Kidney epithelial cell (primary cell): Measurements from ENCODE around the gene PIN4. TPM values are rescaled to one million over a fixed set of nuclear protein-coding genes. Genes with fewer than 3 reads are reported as not detected.
"Not testable (repeated sequence)": the region's sequence is repeated elsewhere in the genome, so short reads cannot be mapped to it uniquely, and the experiment has no call there.

ENCODE experiments used
- DNase-seq: peaks from one replicate; pipeline ENCODE4 v3.0.0-alpha.2; 2010; ENCODE audit warnings: low read depth
- H3K27me3 ChIP-seq: 2 replicates; pipeline ENCODE4 v1.6.0; 2011; ENCODE audit warnings: low read length; ENCODE audit not compliant: control insufficient read depth, insufficient read depth
- H3K36me3 ChIP-seq: 2 replicates; pipeline ENCODE4 v1.5.1; 2011; ENCODE audit warnings: low read length; ENCODE audit not compliant: control insufficient read depth, insufficient read depth
- H3K4me3 ChIP-seq: 2 replicates; pipeline ENCODE4 v1.5.1; 2011; ENCODE audit warnings: low read depth, mild to moderate bottlenecking, control low read depth, low read length
- total RNA-seq: library from RNA; depleted of rRNA; stranded (reverse); fragments of >200 nt; gene quantifications from 2 replicates; pipeline ENCODE4 v1.2.3, GENCODE V29; 2015
- TF ChIP-seq, protein P1 (sequence below): IDR thresholded peaks from 2 replicates; pipeline ENCODE4 v1.5.1; 2011; ENCODE audit warnings: mild to moderate bottlenecking, moderate library complexity, low read length, control low read depth, inconsistent platforms; ENCODE audit not compliant: insufficient read depth, poor library complexity, severe bottlenecking

Gene PIN4
- total RNA-seq, 1 donor from 2014 or later, result 9.0 TPM

DNA sequence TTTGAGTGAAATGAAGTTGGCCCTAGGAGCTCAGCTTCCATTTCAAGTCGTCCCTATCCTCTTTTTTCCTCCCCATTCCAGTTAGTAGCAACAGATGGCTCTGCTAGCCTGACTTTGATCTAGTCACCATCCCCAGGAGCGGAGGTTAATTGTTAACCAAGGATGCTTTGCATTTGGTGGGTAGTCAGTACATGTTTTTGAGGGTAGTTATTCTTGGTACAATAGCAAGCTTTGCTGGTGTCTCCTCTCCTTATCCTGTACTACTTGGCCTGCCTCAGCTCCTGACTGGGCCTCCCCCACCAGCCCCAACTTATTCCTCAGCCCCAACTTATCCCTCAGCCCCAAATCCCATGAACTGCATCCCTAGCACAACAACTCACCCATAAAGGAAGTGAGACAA lies 35.0 kb upstream of the PIN4 start:
- H3K36me3 ChIP-seq, result no peaks in the 10 kb centered on the region
- no peaks in the 10 kb centered on the region for H3K27me3 ChIP-seq
- no peak overlapping the region for H3K4me3 ChIP-seq
- no peak for DNase-seq
- TF ChIP-seq, protein P1, sequence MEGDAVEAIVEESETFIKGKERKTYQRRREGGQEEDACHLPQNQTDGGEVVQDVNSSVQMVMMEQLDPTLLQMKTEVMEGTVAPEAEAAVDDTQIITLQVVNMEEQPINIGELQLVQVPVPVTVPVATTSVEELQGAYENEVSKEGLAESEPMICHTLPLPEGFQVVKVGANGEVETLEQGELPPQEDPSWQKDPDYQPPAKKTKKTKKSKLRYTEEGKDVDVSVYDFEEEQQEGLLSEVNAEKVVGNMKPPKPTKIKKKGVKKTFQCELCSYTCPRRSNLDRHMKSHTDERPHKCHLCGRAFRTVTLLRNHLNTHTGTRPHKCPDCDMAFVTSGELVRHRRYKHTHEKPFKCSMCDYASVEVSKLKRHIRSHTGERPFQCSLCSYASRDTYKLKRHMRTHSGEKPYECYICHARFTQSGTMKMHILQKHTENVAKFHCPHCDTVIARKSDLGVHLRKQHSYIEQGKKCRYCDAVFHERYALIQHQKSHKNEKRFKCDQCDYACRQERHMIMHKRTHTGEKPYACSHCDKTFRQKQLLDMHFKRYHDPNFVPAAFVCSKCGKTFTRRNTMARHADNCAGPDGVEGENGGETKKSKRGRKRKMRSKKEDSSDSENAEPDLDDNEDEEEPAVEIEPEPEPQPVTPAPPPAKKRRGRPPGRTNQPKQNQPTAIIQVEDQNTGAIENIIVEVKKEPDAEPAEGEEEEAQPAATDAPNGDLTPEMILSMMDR, result no peak

DNA sequence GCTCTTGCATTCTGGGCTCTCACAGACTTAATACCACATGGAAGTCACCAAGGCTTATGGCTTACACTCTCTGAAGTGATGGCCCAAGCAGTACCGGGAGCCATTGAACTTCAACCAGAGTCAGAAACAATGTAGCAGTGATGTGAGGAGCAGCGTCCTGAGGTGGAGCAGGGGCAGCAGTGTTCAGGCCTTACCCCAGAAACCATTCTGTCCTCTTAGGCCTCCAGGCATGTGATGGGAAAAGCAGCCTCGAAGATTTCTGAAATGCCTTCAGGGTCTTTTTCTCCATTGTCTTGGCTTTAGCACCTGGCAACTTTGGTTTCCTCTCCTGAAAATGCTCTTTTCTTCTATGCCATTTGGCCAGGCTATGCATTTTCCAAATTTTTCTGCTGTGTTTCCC lies 22.8 kb upstream of the PIN4 start:
- no peak overlapping the region for H3K4me3 ChIP-seq
- no peak for DNase-seq

DNA sequence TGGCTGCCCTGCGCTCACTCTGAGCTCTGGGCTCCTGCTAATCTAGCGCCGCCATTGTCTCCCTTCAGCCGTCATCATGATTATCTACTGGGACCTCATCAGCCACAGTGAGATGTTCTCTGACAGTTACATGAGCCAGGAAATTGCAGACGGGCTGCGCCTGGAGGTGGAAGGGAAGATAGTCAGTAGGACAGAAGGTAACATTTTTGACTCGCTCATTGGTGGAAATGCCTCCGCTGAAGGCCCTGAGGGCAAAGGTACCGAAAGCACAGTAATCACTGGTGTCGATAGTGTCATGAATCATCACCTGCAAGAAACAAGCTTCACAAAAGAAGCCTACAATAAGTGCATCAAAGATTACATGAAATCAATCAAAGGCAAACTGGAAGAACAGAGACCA lies 21.8 kb upstream of the PIN4 start:
- Histone ChIP-seq H3K27me3 (peaks cover 2% of the 10 kb centered on the region), H3K4me3 (no peak overlapping the region), H3K36me3 (no peaks in the 10 kb centered on the region)
- no peak for DNase-seq
- TF ChIP-seq, protein P1, result no peak

More for the DNA sequence above, 22.8 kb upstream of the PIN4 start:
- Histone ChIP-seq H3K36me3 (no peaks in the 10 kb centered on the region), H3K27me3 (peaks cover 2% of the 10 kb centered on the region)
- TF ChIP-seq, protein P1, result no peak

DNA sequence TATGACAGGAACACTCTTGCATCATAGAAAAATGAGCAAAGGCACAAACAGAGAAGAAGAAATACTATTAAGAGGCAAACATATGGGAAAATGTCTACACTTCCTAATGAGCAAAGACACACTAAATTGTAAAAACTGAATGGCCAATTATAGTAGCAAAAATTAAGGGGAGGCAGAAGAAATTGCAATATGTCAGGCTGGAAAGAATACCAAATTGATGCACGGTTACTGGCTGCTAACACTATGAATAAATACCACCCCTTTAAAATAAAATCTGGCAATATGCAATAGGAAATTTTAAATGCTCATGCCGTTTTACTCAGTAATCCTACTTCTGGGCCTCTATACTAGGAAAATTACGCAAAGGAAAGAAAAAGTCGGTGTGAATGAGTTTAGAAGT lies 16.0 kb upstream of the PIN4 start:
- TF ChIP-seq, protein P1, result no peak
- DNase-seq, result no peak

DNA sequence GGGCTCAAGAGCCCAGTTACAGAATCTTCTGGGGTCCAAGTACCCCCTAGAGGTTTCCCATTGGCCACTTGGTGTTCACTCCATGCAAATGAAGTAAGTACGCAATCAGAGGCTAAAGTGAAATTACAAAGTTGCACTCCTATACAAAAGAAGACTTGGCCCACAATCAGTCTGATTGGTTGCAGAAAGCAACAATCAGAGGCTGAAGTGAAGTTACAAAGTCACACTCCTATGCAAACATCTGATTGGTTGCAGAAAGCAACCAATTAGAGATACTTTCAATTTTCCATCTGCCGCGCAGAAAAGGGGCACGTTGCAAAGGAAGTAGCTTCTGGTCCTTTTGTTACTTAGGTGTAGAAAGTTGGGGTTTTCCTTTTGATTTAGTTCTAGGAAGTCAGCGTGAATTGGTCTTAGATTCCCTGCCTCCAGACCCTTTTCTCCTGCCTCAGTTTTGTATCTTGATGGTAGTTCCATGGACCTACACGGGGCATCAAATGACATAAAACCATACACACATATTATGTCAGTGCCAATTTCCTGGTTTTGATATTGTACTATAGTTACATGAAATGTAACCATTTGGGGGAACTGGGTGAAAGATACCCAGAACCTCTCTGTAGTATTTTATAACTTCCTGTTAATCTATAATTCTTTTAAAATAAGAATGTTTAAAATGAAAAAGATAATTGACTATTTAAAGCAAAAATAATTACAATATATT lies 12.4 kb upstream of the PIN4 start:
- Histone ChIP-seq H3K27me3 (no peaks in the 10 kb centered on the region), H3K36me3 (no peaks in the 10 kb centered on the region), H3K4me3 (no peak overlapping the region)
- no peak for DNase-seq
- TF ChIP-seq, protein P1, result no peak

More for the DNA sequence above, 16.0 kb upstream of the PIN4 start:
- no peak overlapping the region for H3K4me3 ChIP-seq
- H3K36me3 ChIP-seq, result no peaks in the 10 kb centered on the region
- H3K27me3 ChIP-seq, result no peaks in the 10 kb centered on the region

DNA sequence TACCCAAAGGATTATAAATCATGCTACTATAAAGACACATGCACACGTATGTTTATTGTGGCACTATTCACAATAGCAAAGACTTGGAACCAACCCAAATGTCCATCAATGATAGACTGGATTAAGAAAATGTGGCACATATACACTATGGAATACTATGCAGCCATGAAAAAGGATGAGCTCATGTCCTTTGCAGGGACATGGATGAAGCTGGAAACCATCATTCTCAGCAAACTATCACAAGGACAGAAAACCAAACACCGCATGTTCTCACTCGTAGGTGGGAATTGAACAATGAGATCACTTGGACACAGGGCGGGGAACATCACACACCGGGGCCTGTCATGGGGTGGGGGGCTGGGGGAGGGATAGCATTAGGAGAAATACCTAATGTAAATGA lies 5.3 kb upstream of the PIN4 start:
- not testable (repeated sequence) for H3K36me3 ChIP-seq, H3K4me3 ChIP-seq, DNase-seq, H3K27me3 ChIP-seq
